ENCODE results near the gene DOCK9. TPM values are rescaled to one million over a fixed set of nuclear protein-coding genes. Genes with fewer than 3 reads are reported as not detected.
A peak's percentile ranks its signal among the peaks of the same experiment; 100 is the strongest.

Gene DOCK9
- polyA plus RNA-seq, 3 donors: 0.01 TPM; not detected in 2

DNA sequence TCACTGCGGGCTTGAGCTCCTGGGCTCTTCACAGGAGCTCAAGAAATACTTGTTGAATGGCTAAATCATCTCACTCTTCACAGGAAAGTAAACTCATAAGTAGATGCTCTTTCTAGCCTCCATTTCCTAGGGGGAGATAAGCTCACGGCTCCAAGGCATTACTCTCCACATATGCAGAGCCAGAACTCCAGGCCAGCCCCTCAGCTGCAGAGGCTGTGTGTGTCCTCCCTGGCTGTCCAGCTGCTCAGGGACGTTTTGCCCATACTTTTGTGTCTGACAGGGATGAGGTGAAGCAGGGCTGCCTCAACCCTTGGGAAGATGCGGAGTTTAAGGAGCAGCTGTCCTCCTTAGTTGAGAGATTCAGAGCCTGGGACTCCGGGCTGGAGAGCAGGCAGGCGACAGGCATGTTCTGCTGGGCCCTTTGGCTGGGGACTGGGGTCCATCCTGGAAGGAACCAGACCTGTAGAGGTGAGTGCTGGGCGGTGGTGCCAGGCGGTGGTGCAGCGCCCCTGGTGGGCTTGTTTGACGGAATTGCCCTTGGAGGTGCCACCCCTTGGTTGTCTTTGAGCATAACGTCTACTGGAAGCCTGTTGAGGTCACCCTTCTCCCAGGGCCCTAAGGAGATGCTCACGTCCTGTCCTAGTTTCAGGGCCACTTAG lies 204.9 kb downstream of the DOCK9 start:
- Histone ChIP-seq H2AFZ (ENCODE audit: insufficient read depth, low read depth, low read length, poor library complexity, severe bottlenecking) (no peak overlapping the region), H3K79me2 (ENCODE audit: insufficient read depth, low read length) (no peaks in the 10 kb centered on the region), H3K4me2 (replicated peaks; ENCODE audit: extremely low read depth, low read length, poor library complexity, severe bottlenecking) (no peak overlapping the region), H4K20me1 (ENCODE audit: insufficient read depth, low read length) (no peaks in the 10 kb centered on the region), H3K36me3 (replicated peaks in 1 of 2; ENCODE audit: control insufficient read depth in 1 of 2, insufficient read depth in 2 of 2, low read length in 2 of 2) (no peaks in the 10 kb centered on the region), H3K27ac (ENCODE audit: low read depth in 1 of 2, low read length in 2 of 2) (no peak overlapping the region), H3K4me1 (ENCODE audit: control insufficient read depth in 1 of 2, insufficient read depth in 2 of 2, low read length in 2 of 2) (no peaks in the 10 kb centered on the region), H3K27me3 (ENCODE audit: control insufficient read depth in 2 of 2, insufficient read depth in 2 of 2, low read length in 2 of 2) (no peaks in the 10 kb centered on the region), H3K4me3 (replicated peaks in 1 of 3; ENCODE audit: low read depth in 2 of 3, low read length in 3 of 3) (no peak overlapping the region), H3K9me3 (replicated peaks in 1 of 2; ENCODE audit: control insufficient read depth in 1 of 2, insufficient read depth in 1 of 2, low read length in 2 of 2) (peaks cover 0 to 11% of the 10 kb centered on the region in 2 donors), H3K9ac (ENCODE audit: insufficient read depth, low read length, poor library complexity, severe bottlenecking) (no peak overlapping the region)
- no peak for DNase-seq
- Mint-ChIP-seq H3K27me3 (ENCODE audit: low read depth in 3 of 3) (peaks cover 2 to 3% (median 3%) of the 10 kb centered on the region in 3 donors), H3K27ac (peak overlapping the region in 1 of 7 donors; percentile 9), H3K4me3 (no peak overlapping the region), H3K9me3 (peaks cover 0 to 11% (median 4%) of the 10 kb centered on the region in 7 donors), H3K36me3 (no peaks in the 10 kb centered on the region), H3K4me1 (peaks cover 2% of the 10 kb centered on the region)
- WGBS (ENCODE audit: insufficient coverage): 81% methylated on average over 11 of the region's 12 CpGs
- TF ChIP-seq, protein P1, sequence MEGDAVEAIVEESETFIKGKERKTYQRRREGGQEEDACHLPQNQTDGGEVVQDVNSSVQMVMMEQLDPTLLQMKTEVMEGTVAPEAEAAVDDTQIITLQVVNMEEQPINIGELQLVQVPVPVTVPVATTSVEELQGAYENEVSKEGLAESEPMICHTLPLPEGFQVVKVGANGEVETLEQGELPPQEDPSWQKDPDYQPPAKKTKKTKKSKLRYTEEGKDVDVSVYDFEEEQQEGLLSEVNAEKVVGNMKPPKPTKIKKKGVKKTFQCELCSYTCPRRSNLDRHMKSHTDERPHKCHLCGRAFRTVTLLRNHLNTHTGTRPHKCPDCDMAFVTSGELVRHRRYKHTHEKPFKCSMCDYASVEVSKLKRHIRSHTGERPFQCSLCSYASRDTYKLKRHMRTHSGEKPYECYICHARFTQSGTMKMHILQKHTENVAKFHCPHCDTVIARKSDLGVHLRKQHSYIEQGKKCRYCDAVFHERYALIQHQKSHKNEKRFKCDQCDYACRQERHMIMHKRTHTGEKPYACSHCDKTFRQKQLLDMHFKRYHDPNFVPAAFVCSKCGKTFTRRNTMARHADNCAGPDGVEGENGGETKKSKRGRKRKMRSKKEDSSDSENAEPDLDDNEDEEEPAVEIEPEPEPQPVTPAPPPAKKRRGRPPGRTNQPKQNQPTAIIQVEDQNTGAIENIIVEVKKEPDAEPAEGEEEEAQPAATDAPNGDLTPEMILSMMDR (IDR thresholded peaks at IDR 0.05): no peak
- intact Hi-C loops (cut with micrococcal nuclease): no loop called here

DNA sequence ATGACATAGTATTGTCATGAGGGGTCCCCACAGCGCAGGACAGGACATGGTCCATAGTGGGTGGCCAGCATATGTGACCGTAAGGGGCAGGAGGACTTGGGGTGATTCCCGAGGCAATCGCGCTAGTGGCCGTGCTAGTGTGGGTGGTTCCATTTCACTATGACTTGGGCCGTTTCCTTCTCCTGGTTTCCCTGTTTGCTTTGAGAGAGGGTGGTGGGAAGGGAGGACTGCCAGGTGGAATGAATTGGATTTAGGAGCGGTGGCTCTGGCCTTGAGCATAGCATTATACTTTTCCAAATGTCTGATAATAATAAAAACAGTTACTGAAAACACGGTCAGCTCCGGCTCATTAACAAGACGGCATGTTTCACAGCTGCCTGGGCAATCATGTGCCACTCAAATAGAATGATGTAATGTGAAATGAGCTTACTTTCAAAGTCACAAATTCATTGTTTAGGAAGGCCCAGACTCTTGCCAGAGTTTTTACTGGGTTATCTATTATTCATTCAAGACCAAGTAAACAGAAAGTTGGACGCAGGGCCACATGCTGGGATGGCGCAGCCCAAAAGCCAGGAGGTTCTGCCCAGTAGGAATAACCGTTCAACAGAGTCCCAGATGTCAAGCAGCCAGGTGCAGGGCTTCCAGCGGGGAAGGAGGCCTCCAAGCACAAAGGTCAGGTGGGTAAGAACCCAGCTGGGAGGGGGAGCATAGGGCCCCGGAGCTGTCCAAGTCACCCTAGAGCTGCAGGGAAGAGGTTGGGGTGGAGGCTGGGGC lies 205.8 kb downstream of the DOCK9 start:
- peaks cover 0 to 11% (median 2%) of the 10 kb centered on the region in 7 donors for H3K9me3 Mint-ChIP-seq

More for the DNA sequence above, 205.8 kb downstream of the DOCK9 start:
- intact Hi-C loops (cut with micrococcal nuclease): no loop called here
- Histone ChIP-seq H3K9ac (ENCODE audit: insufficient read depth, low read length, poor library complexity, severe bottlenecking) (no peak overlapping the region), H3K36me3 (replicated peaks in 1 of 2; ENCODE audit: control insufficient read depth in 1 of 2, insufficient read depth in 2 of 2, low read length in 2 of 2) (no peaks in the 10 kb centered on the region), H3K4me2 (replicated peaks; ENCODE audit: extremely low read depth, low read length, poor library complexity, severe bottlenecking) (no peak overlapping the region), H3K9me3 (replicated peaks in 1 of 2; ENCODE audit: control insufficient read depth in 1 of 2, insufficient read depth in 1 of 2, low read length in 2 of 2) (peaks cover 0 to 11% of the 10 kb centered on the region in 2 donors), H3K4me3 (replicated peaks in 1 of 3; ENCODE audit: low read depth in 2 of 3, low read length in 3 of 3) (no peak overlapping the region), H3K4me1 (ENCODE audit: control insufficient read depth in 1 of 2, insufficient read depth in 2 of 2, low read length in 2 of 2) (no peaks in the 10 kb centered on the region), H3K79me2 (ENCODE audit: insufficient read depth, low read length) (no peaks in the 10 kb centered on the region), H4K20me1 (ENCODE audit: insufficient read depth, low read length) (no peaks in the 10 kb centered on the region), H3K27ac (ENCODE audit: low read depth in 1 of 2, low read length in 2 of 2) (no peak overlapping the region), H3K27me3 (ENCODE audit: control insufficient read depth in 2 of 2, insufficient read depth in 2 of 2, low read length in 2 of 2) (no peaks in the 10 kb centered on the region), H2AFZ (ENCODE audit: insufficient read depth, low read depth, low read length, poor library complexity, severe bottlenecking) (no peak overlapping the region)
- peaks cover 2% of the 10 kb centered on the region for H3K4me1 Mint-ChIP-seq
- H3K4me3 Mint-ChIP-seq: no peak overlapping the region
- no peaks in the 10 kb centered on the region for H3K36me3 Mint-ChIP-seq
- H3K27me3 Mint-ChIP-seq (ENCODE audit: low read depth in 3 of 3): peaks cover 0 to 5% (median 3%) of the 10 kb centered on the region in 3 donors
- no peak overlapping the region for H3K27ac Mint-ChIP-seq
- TF ChIP-seq, protein P1 (IDR thresholded peaks at IDR 0.05): no peak
- 90% methylated on average over 11 of the region's 16 CpGs for WGBS (ENCODE audit: insufficient coverage)
- DNase-seq: no peak

Measured in CD14-positive monocyte (primary cell).